Fibroblast of skin of back (primary cell): ENCODE measurements around the gene GALNT12.

Experiments used
- DNase-seq: peaks from one replicate; pipeline ENCODE4 v3.0.0-alpha.2; 2013

Gene GALNT12

DNA sequence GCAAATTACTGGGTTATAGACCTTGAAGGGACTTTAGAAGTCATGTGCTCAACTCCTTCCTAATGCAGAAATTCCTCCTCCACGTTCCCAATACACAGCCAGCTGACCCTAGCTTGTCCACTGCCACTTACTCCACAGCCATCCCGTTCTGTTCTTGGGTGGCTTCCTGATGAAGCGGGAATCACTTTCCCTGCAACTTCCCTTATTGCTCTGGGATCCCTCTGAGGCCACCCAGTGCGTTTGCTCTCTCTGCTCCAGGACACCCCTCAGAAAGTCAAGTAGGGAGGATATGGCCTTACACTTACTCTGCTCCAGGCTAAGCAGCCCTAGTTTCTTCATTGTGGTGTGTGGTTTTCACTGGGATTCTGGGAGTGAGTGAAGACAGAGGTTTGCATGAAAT is 55.5 kb downstream of the GALNT12 start:
- no peak for DNase-seq

GRCh38 chr9:98864281-98865174 is 57.1 kb downstream of the GALNT12 start:
- no peak for DNase-seq

GRCh38 chr9:98865284-98865875 is 57.9 kb downstream of the GALNT12 start:
- DNase-seq, result no peak

DNA sequence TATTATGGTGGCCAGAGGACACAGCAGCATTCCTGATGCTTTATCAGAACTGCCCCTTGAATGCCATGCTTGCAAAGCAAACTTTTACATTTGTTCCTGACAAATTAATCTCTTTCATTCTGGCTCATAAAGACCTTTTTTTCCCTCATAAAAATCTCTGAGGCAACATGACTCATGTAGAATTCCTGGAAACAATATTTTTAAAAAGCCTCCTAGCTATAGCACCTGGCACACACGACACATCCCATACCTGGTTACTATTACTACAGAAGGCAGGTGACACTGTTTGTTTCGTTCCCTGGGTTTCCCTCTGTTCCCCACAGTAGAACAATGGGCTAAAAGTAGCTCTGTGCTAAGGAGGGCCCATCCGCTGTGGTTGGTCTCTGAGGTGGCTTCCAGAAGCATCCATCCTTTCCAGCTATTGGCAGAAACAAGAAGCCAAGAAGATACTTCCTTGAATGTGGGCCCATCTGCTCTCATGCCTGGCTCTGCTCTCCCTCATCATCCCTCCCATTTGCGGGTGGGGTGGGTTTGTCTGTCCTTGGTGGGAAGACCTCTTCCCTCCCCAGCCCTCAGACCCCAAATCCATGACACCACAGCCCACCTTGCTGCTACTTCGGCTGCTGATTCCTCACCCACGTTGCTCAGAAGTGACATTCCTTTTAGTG is 59.1 kb downstream of the GALNT12 start:
- DNase-seq, result no peak

GRCh38 chr9:98867103-98867428 is 59.6 kb downstream of the GALNT12 start:
- DNase-seq, result no peak

DNA sequence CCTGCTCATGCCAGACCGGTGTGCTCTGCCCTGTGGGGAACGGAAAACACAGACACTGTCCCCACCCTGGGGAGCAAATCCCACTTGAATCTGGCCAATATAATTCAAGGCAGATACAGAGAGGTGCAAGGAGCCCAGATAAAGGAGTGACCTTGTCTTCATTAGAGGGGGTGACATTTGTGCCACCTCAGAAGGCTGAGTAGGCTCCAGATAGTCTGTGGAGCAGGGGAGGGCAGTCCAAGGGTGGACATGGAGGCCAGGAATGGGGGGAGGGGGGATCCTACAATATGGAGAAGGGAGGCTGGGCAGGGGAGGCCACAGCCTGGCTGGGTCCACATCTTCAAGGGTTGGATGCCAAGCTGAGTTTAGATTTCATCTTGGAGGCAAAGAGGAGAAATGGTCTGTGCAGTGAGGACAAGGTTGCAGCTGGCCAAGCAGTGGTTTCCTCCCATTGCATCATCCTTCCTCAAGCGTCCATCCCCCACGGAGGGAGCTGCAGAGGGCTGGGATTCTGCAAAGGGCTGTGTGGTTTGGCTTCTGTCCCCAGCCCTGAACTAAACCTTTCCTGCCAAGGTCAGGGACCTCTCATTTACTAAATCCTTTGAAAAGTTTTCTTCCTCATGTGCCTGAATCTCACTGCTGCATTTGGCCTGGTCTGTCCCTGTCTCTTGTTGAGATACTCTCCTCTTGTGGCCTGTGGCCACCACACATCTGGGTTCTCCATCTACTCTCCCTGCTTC is 60.1 kb downstream of the GALNT12 start:
- peak; percentile 89 for DNase-seq

DNA sequence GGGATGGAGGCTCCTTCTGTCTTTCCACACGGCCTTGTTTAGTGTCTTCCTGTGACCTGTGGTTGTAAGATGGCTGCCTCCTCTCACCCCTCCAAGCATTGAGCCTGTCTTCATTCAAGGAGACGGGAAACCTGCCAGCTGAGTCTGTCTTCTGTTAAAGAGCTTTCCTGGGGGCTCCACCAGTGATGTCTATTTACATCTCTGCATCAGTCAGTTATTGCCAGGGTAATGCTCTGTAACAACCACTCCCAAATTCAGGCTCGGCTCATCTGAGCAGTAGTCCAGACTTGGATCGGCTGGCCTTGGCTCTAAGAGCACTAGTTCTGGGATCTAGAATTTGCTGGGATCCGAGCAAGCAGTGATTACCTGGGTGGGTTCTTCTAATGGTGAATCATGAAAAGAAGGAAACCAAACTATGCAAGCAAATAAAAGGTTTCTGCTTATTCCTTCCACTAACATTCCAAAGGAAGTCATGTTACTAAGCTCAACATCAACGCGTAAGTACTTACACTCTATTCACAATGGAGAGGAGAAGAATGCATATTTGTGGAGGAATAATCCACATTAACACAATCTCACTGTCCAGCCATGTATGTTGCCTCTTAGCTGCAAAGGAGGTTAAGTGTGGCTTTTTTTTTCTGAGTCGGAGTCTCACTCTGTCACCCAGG is 61.7 kb downstream of the GALNT12 start:
- DNase-seq, result no peak

- no peak for DNase-seq
These were observed 62.4 kb downstream of the GALNT12 start for GRCh38 chr9:98869866-98870265.

GRCh38 chr9:98870782-98871557 is 63.5 kb downstream of the GALNT12 start:
- DNase-seq, result no peak

DNA sequence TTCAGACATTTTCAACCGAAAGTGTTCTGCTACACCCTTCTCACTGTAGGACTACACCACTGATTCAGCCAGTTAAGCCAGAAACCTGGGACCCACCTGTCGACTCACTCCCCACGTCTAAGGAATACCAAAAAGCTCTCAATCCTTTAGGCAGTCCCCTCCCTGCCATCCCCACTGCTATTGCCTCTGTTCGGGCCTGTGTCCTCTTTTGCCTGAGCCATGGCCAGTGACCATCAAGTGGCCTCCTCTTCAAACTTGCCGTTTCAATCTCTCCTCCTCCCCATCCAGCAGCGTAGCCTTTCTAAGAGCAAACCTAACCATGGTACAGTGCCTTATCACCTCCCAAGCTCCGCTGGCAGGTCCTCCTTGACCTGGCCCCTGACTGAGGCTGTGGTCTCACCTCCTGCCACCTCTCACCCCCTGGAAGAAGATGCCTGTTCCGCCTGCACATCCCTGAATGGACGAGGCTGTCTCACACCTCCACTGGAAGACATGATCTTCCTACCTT is 64.1 kb downstream of the GALNT12 start:
- DNase-seq, result no peak

DNA sequence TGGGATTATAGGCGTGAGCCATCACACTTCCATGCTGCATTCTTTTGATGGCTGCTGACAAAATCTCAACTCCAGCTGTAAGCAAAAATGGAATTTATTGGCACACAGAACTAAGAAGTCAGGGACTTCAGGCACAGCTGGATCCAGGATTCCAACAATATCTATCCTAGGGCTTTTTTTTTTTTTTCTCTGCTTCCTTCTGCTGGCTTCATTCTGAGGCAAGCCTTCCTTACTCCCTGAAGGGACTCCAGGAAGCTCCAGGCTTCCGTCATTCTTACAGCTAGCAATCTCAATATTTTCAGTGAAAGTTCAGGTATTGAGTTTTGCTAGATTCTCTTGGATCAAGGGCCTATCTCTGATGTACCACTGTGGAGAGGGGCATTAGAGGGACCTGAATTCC is 66.1 kb downstream of the GALNT12 start:
- DNase-seq, result no peak

DNA sequence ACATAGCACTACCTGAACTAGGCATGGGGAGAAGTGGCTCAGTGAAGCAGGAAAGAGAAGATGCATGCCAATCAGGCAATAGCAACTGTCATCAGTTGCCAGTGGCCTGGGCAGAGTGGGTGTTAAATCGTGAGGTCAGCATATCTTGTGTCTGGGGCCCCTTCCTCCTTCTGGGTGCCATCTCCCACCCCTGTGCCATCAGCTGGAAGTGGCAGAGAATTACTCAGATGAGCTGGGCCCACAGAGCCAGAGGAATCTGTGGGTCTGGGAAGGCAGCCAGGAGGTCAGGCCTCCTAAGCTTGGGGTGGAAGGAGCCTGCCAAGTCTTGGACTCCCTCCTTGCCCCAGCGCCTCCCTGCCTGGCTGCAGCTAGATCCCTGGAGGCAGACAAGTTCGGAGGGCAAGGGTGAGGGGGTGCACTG is 66.5 kb downstream of the GALNT12 start:
- DNase-seq, result no peak

DNA sequence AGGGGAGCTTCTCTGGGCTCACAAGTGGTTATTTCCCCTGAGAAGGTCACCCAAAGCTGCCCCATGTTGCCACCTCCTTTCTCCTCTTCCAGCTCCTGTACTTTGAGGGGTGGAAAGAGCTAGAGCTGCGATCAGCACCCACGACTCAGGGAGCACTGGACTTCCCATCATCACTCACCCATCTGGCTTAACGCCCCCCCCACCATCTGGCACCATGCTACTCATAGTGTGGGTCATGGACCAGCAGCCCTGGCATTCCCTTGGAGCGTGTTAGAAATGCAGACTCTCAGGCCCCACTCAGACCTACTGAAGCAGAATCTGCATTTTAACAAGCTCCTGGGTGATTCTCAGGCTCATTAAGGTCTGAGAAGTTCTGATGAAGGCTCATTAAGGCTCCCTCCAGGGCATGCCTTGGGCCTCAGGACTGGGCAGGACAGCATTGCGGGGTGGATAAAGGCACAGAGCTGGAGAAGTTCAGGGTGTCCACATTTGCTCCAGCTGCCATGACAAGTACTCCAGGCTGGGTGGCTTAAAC is 67.3 kb downstream of the GALNT12 start:
- DNase-seq, result no peak

DNA sequence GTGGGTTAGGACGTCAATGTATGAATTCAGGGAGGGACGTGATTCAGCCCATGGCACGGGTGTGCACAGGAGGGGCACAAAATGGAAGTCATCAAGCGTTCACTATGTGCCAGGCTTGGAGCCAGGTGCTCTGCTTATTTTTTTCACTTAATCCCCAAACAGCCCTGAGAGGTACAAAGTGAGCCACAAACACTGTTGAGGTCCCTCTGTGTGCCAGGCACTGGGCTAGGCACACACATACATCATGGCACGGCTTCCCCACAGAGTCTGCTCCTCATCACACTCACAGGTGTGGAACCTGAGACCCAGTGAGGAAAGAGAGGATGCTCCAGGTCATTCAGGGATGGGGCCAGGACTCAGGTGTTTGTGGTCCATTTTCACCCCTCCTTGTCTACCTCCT is 68.1 kb downstream of the GALNT12 start:
- no peak for DNase-seq

DNA sequence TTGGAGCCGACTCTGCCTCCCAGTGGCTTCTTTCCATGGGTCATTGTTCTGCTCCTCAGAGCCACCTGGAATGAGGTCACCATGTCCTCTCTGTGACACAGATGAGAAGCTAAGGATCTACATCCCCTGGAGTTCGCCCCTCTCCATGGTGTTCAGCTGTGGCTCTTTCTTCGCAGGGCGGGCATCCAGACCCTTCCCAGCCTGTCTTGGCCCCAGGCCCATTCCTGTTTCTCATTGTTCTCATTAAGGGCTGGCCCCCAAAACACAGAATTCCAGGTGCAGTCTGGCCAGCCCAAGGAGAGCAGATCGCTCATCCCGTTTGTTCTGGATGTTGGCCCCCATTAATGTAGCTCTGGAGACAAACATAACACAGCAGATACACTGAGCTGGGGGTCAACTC is 69.8 kb downstream of the GALNT12 start:
- DNase-seq, result no peak

- no peak for DNase-seq
These were observed 71.9 kb downstream of the GALNT12 start for GRCh38 chr9:98879094-98879962.

DNA sequence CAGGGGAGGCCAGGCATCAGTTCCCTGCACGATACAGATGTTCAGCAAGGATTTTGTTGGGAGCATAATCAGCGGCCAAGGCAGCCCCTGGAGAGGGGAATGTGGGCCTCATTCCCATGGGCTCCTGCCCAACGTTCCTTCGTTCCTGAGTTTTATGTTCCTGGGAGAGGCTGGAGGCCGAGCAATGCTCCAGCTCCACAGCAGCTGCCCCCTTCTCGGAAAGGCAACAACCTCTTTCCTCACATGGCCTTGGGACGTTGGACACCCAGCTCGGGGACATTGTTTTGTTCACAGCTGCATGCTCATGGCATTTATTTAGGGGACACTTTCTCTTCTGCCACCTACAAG is 72.5 kb downstream of the GALNT12 start:
- no peak for DNase-seq

DNA sequence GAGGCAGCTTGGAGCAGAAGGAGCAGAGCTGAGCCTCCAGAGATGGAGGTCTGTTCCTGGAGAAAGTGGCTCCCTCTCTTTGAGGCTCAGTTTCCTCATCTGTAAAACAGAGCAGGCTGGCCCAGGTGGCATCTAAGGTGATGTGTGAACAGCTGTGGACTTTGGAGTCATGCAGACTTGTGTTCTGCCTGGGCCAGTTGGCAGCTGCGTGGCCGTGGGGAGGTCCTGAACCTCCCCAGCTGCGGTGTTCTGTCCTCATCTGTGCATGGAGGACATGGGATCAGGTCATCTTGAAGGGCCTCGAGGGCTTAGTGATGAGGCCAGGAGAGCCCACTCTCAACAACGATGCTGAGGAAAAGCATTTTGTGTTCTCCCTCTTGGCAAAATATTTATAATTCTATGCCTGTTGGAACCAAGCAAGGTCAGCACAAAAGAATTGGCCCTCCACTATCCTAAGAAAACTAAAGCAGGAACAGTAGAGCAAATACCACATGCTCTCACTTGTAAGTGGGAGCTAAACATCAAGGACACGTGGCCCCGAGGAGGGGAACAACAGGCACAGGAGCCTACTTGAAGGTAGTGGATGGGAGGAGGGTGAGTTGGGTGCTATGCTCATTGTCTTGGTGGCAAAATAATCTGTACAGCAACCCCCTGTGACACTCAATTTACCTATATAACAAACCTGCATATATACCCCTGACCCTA is 73.0 kb downstream of the GALNT12 start:
- no peak for DNase-seq

DNA sequence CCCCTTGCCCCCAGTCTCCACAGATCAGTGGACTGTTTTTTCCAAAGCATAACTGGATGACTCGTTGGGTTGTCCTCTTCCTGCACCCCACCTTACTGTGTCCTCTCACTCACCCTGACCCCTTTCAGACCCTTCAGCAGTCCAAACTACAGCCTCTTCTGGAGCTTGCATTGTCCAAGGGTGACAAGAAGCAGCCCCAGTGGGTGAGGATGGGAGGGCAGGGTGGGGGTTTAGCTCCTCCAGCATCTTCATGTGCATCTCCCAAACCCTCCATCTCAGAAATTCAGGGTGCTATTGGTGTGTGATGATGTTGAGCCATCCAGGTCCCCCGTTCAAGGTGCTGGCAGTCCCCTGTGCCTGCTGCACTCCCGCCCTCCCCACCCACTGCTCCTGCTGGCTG is 73.9 kb downstream of the GALNT12 start:
- DNase-seq, result no peak
